Activated CD8-positive, alpha-beta memory T cell treated with anti-CD3 and anti-CD28 coated beads, Interleukin-2, amount 50 U/mL, for 48 hours (primary cell): ENCODE measurements around the gene TRAPPC3.
"Not testable (repeated sequence)": the region's sequence is repeated elsewhere in the genome, so short reads cannot be mapped to it uniquely, and the experiment has no call there.

Experiments used
- DNase-seq: peaks from one replicate; pipeline ENCODE4 v3.0.0-alpha.2; 2020

Gene TRAPPC3

GRCh38 chr1:36166136-36166535 lies 16.9 kb upstream of the TRAPPC3 start:
- DNase-seq = no peak

- DNase-seq = no peak
Measured at GRCh38 chr1:36165145-36165544, 15.9 kb upstream of the TRAPPC3 start.

DNA sequence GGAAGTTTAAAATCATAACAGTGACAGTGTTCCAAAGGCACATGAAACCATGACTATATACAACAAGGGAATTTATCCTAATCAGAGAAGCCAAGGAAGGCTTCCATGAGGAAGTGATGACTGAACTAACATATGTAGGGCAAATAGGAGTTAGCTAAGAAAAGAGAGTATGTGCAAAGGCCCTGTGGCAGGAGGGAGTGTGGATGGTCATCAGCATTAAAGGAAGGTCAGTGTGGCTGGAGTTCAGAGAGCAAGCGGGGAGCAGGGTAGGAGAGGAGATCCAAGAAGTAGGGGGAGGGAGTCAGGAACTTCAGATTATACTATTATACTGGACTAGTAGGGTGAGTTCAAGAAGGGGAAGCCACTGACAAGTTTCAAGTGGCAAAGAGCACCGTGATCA lies 15.1 kb upstream of the TRAPPC3 start:
- no peak for DNase-seq

DNA sequence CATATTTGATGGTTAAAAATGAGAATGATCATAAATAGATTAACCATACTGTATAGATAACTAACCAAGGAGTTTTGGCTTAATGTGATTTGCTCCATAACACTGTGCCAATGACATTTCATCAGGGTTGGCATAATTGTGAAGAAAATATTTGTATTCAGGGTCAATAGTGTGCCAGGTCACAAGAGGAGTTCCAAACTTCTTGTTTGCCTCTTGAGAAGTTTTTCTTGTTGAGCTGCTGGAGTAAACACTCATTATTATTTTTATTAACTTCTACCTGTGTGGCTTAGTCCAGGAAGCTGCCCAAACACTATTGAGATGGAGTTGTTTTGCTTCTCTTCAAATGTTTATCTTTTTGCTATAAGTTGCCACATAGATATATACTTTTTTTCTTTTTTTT lies 14.1 kb upstream of the TRAPPC3 start:
- DNase-seq = no peak

GRCh38 chr1:36162680-36163239 lies 13.5 kb upstream of the TRAPPC3 start:
- no peak for DNase-seq

- peak; percentile 73 for DNase-seq
Measured at GRCh38 chr1:36161641-36162531, 12.6 kb upstream of the TRAPPC3 start.

DNA sequence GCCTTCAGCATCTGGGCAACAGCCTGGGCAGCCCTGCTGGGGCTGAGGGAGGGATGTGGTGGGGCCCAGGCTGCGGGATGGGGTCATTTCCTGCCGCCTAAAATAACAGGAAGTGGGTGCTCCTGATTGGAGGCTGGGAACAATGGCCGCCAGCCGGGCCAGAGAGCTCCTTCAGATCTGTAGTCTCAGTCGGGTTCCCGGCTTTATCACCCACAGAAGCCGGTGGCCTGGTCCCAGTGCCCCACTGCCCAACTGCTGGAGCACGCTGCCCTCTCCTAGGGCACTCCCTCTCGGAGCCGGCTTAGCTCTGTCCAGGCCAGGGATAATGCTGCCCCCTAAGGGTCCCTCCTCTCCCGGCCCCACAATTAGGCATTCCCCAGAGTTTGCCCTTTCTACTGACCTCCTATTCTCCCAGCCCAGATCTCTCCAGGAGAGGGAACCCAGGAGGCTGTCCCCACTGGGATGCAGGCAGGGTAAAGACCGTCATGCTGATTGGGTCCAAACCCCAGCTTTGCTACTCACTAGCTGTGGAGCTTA lies 11.7 kb upstream of the TRAPPC3 start:
- DNase-seq = peak; percentile 84

- no peak for DNase-seq
Measured at GRCh38 chr1:36160388-36160948, 11.2 kb upstream of the TRAPPC3 start.

GRCh38 chr1:36159614-36160387 lies 10.5 kb upstream of the TRAPPC3 start:
- DNase-seq = no peak

DNA sequence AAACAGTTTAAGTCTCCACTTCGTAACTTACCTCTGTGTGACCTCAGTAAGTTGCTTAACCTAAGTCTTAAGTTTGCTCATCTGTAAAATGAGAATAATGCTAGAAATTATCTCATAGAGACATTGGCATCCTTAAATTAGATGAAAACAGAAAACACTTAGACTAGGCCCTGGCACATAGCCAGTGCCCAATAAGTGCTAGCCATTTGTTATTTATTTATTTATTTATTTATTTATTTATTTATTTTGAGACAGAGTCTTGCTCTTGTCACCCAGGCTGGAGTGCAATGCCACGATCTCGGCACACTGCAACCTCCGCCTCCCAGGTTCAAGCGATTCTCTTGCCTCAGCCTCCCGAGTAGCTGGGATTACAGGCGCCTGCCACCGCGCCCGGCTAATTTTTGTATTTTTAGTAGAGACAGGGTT lies 9.6 kb upstream of the TRAPPC3 start:
- not testable (repeated sequence) for DNase-seq

DNA sequence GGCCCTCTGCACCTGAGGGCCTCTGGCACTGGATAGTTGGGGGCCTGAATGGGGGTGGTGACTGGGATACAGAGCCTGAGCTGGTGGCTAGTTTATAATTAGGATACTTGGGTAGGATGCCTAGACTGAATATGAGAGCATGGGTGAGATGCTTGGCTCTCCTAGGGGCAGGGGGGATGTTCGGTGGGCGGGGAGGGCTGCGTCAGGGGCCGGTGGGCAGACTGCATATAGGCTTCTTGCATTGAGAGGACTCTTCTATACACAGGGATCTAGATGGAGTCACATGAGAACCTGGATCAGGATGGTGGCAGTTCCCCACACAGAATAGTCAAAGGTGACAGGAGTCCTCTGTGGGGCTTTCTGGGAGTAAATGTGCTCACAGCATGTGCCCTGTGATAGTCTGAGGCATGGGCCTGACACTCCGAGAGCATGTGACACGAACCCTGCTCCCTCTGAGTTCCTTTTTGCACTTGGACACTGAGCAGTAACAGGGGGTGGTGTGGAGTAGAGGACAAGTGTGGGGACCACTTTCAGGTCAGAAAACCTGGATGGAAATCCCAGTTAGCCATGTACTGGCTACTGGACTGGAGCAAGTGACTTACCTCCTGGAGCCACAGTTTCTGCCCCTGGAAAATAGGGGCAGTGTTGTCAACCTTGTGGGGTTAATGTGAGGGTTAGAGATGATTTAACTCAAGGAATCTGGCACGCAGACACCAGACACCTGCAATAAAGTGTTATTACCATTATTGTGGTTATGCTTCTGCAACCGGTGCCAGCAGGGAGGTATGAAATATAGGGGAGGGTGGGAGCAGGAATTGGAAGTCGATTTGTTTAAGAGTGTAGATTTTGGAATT lies 8.9 kb upstream of the TRAPPC3 start:
- no peak for DNase-seq

GRCh38 chr1:36157115-36157903 lies 8.0 kb upstream of the TRAPPC3 start:
- peak; percentile 60 for DNase-seq

GRCh38 chr1:36156329-36157114 lies 7.2 kb upstream of the TRAPPC3 start:
- peak; percentile 78 for DNase-seq

- peak; percentile 92 for DNase-seq
Measured at GRCh38 chr1:36155408-36156328, 6.4 kb upstream of the TRAPPC3 start, which contains the start of gene MAP7D1. TSS of gene MAP7D1 (plus strand) at chr1:36156160. CDS start at chr1:36156418, 258 bp downstream.

DNA sequence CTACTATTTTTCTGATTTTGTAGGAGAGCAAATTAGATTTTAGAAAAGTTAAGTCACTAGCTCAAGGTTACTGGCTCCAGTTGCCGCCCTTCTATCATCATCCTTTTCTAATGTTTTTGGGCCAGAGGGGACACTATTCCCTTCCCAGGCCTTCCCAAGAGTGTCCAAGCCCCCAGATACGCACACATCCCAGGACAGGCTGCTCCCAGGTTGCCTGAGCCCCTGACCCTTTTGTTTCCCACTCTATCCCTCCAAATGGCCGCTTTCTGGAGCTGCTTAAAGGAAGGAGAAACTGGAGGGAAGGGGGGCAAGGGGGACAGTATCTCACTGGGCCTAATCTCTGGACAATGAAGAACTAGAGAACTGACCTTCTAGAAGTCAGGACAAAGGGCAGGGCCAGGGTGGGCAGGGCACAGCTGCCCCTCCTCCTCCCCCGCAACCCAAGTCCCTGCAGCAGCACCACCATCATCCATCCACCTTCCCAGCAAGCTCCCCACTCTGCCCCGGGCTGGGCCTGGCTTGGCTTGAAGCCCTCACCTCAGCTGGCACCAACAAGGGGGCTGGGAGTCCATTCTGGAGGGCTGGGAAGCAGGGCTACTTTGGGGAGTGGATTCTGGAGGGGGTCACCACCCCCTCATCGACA lies 5.6 kb upstream of the TRAPPC3 start:
- DNase-seq = no peak

DNA sequence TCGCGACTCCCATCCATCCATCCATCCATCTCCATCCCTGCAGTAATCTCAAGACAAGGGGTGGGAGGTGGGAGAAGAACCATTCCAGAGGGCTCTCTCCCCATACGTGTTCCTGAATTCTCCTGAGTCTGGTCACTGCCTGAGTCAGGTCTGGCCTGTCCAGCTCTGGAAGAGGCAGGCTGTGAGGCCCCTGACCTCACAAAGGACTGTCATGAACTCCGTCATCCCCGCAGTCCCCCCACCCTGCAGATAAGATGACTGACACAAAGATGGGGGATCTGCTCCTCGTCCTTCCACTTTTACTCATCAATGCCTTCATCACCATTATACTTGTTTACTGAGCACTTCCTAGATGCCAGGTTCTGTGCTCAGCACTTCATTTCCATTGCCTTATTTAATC lies 5.0 kb upstream of the TRAPPC3 start:
- DNase-seq = no peak

DNA sequence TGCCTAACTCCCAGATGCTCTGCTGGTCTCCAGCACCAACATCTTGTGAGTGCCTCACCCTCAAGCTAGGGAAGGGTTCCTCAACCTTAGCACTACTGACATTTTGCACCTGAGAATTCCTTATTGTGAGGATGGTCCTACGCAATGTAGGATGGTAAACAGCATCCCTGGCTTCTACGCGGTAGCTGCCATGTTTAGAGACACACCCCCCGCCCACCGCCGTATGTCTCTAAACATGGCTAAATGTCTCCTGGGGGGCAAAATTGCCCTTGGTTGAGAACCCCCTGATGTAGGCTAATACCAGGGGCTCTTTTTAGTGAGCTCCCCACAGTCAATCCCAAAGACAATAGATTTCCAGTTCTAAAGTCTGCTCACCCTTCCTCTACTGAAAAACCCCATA lies 4.2 kb upstream of the TRAPPC3 start:
- DNase-seq = no peak

GRCh38 chr1:36151845-36152203 lies 2.5 kb upstream of the TRAPPC3 start:
- peak; percentile 67 for DNase-seq
